ENCODE measurements around the gene CACNG7.
"Not testable (repeated sequence)": the region's sequence is repeated elsewhere in the genome, so short reads cannot be mapped to it uniquely, and the experiment has no call there.

Gene CACNG7

DNA sequence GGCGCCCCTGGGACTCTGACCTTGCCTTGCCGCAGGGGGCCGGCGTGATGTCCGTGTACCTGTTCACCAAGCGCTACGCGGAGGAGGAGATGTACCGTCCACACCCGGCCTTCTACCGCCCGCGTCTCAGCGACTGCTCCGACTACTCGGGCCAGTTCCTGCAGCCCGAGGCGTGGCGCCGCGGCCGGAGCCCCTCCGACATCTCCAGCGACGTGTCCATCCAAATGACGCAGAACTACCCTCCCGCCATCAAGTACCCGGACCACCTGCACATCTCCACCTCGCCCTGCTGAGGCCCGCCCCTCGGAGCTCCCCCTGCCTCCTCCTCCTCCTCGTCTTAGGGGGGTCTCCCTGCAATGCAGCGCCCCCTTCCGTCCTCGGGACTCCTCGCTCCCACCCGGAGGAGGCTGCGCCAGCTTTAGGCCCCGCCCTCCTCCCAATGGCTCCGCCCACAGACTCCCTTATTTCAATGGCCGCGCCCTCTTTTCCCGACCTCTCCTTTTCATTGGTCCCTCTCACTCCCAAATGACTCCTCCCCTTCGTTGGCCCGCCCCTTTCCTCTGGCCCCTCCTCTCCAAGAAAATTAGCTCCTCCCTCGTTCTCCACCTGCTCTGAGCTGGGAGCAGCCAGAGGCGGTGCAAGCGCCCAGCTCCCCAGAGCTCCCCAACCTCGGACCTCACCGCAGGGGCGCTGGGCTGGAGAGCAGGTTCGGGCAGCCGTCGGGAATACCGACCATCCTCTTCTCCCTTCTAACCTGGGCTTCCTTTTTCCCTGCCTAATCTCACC lies 33.1 kb downstream of the CACNG7 start:
- intact Hi-C loops (cut with DNase I): no loop called here
- no peak for DNase-seq

GRCh38 chr19:53944416-53944815 lies 35.3 kb downstream of the CACNG7 start:
- peak in 18 of 42 donors; percentile 13 to 74 (median 34) for DNase-seq
- intact Hi-C loops (cut with DNase I): no loop called here

GRCh38 chr19:53944933-53945332 lies 35.9 kb downstream of the CACNG7 start:
- intact Hi-C loops (cut with DNase I): no loop called here
- no peak for DNase-seq

- intact Hi-C loops (cut with DNase I): no loop called here
- DNase-seq: peak in 11 of 42 donors; percentile 15 to 46 (median 29)
These were observed 36.4 kb downstream of the CACNG7 start for GRCh38 chr19:53945441-53945840.

- DNase-seq: no peak
- intact Hi-C loops (cut with DNase I): no loop called here
These were observed 36.9 kb downstream of the CACNG7 start for GRCh38 chr19:53945998-53946397.

DNA sequence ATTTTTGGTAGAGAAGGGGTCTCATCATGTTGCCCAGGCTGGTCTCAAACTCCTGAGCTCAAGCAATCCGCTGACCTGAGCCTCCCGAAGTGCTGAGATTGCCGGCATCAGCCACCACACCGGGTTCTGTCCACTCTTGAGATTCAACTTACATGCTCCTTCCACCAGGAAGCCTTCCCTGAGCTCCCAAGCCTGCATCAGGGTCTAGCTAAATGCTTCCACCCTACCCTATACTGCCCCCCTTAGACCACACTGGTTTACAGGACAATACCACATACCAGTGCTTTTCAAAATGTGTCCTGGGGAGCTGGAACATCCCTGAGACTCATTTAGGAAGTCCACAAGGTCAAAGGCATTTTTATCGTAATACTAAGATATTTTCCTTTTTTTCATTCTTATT lies 38.5 kb downstream of the CACNG7 start:
- intact Hi-C loops (cut with DNase I): no loop called here
- no peak for DNase-seq

GRCh38 chr19:53948611-53949010 lies 39.5 kb downstream of the CACNG7 start:
- intact Hi-C loops (cut with DNase I); DNase-seq: not testable (repeated sequence)

DNA sequence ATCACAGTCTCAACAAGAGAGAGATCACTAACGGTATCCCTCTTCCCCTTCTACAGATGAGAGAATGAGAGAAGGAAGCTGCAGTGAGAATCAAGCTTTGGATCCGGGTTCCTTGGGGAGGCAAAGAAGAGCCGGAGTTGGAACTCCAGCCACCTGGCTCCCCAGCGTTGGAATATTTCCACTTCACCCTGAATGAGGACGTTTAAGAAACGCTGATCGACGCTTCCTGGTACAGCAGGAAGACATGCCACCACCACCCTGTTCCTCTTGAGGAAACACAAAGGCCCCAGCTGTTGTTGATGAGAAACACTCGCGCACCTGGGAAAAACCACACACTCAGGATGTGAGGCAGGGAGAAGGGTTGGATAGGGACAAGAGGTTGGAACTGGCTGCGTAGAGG lies 42.4 kb downstream of the CACNG7 start:
- no peak for DNase-seq
- intact Hi-C loops (cut with DNase I): no loop called here

DNA sequence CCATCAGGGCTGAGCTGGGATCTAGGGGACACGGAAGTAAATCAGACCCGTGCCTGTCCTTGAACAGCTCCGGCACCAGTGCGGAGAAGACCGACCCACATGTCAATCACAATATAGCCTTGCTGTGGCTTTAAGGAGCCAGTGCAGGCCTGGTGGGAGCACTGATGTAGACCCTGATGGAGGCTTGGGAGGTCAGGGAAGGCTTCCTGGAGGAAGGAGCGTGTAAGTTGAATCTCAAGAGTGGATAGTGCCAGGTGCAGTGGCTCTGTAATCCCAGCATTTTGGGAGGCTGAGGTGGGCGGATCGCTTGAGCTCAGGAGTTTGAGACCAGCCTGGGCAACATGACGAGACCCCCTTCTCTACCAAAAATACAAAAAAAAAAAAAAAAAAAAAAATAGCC lies 42.9 kb downstream of the CACNG7 start:
- no peak for DNase-seq
- intact Hi-C loops (cut with DNase I): no loop called here

- no peak for DNase-seq
- intact Hi-C loops (cut with DNase I): no loop called here
These were observed 44.3 kb downstream of the CACNG7 start for GRCh38 chr19:53953383-53953782.

- intact Hi-C loops (cut with DNase I): no loop called here
- no peak for DNase-seq
These were observed 48.5 kb downstream of the CACNG7 start for GRCh38 chr19:53957448-53958167.

DNA sequence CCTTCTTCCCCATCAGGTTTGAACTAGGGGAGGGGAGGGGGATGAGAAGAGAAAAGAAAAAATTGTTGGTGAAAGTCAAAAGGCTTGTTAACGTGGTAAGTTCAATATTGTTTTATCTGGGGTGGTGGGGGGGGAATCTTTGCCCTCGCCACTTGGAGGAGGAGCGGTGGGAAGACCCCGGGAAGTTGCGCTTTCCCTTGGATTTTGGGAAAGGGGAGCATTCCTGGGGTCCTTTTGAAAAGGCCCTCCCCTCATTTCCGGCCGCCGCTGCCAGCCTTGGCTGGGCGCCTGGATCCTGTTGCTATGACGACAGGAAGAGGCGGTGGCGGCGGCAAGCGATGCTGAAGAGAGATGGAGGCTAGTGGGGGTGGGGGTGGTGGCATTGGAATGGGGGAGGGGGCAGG lies 49.1 kb downstream of the CACNG7 start:
- intact Hi-C loops (cut with DNase I): no loop called here
- peak; percentile 29 to 89 (median 74) for DNase-seq

GRCh38 chr19:53958823-53959757 lies 50.0 kb downstream of the CACNG7 start:
- intact Hi-C loops (cut with DNase I): no loop called here
- DNase-seq: peak in 21 of 42 donors; percentile 22 to 62 (median 49)

- intact Hi-C loops (cut with DNase I): no loop called here
- DNase-seq: no peak
These were observed 51.1 kb downstream of the CACNG7 start for GRCh38 chr19:53960187-53960586.

DNA sequence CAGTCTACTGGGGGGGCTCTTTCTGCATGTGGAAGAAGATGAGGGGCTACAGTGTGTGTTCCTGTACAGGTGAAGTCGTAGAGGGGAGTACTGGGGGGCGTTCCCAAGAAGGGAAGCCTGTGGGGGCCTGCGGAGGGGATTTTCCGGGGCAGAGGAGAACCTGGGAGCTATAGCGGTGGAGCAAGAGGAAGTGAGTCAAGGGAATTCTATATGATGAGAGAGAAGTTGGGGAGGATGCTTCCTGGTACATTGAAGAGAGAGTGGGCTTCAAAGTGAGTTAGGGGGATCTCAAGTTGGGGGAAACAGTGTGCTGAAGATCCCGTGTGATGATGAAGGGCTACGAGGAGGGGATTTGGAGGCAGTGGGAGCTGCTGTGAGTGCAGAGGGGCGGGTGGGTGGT lies 51.8 kb downstream of the CACNG7 start:
- intact Hi-C loops (cut with DNase I): no loop called here
- no peak for DNase-seq

- no peak for DNase-seq
- intact Hi-C loops (cut with DNase I): no loop called here
These were observed 52.7 kb downstream of the CACNG7 start for GRCh38 chr19:53961523-53962356.

DNA sequence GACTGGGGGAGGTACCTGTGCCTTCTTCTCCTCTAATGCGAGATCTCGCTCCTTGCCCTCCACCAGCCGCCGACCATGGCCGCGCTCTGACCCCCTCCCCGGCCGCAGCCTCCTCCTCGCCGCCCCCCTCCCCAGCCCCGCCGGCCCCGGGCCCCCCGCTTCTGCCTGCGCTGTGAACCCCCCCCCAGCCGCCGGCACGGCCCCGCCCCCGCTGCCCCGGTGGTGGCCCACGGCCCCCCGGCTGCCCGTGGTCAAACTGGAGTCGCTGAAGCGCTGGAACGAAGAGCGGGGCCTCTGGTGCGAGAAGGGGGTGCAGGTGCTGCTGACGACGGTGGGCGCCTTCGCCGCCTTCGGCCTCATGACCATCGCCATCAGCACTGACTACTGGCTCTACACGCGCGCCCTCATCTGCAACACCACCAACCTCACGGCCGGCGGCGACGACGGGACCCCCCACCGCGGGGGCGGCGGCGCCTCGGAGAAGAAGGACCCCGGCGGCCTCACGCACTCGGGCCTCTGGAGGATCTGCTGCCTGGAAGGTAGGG lies 53.9 kb downstream of the CACNG7 start, which contains the start of gene CACNG8:
Gene CACNG8, plus strand, starts transcription at position 51 of the 545 bp plus-strand sequence.
- intact Hi-C loops (cut with DNase I): no loop called here
- no peak for DNase-seq

- intact Hi-C loops (cut with DNase I): no loop called here
- DNase-seq: no peak
These were observed 56.0 kb downstream of the CACNG7 start for GRCh38 chr19:53965091-53965490.

All from head of caudate nucleus (tissue), 42 donors.